ENCODE results near the gene SBNO1.
A peak's percentile ranks its signal among the peaks of the same experiment; 100 is the strongest.
"Not testable (repeated sequence)": the region's sequence is repeated elsewhere in the genome, so short reads cannot be mapped to it uniquely, and the experiment has no call there.

SBNO1 gene
- 133 to 147 reads per million in 2 donors for total RNA-seq

DNA sequence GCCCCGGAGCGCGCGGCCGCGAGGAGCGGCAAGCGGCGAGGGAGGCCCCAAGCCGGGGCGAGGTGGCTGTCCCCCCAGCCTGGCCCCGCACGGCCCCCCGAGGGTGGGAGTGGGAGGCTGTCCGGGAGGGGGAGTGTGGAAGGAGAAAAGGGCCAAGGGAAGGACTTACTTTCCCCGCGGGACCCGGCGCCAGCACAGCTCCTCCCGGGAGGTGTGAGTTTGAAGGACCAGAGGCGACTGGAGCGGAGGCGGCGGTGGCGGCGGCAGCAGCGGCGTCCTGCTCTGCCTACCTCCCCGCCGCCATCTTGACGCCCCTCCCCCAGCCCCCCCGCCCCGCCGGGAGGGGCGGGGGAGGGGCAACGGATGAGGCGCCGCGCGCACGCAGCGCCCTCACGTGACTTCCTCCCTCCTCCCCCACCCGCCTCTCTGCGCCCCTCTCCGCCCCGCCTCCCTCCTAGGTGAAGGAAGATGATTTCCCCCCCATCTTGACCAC is at the start of gene SBNO1:
Gene SBNO1 (minus strand): TSS at position 316 of the 493 bp plus-strand sequence. CDS start 14,406 bp downstream, outside the sequence.
- DNase-seq, result peak; percentile 81 to 94 (median 89)

DNA sequence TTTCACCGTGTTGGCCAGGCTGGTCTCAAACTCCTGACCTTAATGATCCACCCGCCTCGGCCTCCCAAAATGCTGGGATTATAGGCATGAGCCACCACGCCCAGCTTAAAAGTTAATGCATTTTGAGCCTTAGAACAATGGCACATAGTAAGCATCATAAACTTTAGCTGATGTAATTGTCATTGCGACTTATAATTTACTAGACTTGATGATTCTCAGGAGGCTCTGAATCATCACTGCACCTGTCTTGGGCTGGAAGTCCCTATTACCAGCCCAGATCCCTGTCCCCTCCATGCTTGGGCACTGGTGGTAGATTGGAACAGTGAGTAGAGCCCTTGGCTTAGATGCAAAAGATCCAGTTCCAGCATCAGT is 45.4 kb upstream of the SBNO1 start:
- DNase-seq, result no peak

DNA sequence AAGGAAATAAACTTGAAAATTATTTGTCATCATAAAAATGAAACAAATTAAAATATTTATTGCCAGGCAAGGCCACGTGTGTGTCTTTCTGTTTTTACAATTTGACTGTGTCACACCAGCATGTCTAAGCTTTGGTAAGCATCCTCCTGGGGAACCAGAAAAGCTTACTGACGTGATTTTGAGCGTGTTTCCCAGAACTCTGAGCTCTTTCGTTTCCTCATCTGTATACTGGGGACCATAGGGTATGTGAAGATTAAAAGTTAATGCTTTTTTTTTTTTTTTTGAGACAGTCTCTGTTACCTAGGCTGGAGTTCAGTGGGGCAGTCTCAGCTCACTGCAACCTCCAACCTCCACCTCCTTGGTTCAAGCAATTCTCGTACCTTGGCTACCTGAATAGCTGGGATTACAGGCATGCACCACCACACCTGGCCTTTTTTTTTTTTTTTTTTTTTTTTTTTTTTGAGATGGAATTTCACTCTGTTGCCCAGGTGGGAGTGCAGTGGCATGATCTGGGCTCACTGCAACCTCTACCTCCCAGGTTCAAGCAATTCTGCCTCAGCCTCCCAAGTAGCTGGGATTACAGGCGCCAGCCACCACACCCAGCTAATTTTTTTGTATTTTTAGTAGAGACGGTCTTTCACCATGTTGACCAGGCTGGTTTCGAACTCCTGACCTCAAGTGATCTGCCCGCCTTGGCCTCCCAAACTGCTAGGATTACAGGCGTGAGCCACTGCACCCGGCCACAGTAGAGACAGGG is 44.8 kb upstream of the SBNO1 start:
- not testable (repeated sequence) for DNase-seq

DNA sequence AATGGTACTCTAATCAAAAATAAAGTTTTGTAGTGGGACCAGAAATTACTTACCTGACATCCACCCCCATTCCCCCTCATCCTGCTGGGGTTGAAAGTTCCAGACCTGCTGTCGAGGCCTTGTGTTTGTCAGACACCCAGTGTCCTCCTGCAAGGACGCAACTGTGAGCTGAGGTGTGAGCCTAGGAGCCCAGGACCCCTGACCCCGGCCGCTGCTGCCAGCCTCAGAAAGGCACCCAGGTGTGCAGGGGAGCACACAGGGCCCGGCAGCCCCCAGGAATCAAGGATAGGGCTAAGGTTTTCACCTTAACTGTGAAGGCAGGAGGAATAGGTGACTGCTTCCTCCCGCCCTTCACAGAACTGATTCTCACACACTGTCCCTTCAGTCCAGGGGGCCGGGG is 44.0 kb upstream of the SBNO1 start:
- not testable (repeated sequence) for DNase-seq

DNA sequence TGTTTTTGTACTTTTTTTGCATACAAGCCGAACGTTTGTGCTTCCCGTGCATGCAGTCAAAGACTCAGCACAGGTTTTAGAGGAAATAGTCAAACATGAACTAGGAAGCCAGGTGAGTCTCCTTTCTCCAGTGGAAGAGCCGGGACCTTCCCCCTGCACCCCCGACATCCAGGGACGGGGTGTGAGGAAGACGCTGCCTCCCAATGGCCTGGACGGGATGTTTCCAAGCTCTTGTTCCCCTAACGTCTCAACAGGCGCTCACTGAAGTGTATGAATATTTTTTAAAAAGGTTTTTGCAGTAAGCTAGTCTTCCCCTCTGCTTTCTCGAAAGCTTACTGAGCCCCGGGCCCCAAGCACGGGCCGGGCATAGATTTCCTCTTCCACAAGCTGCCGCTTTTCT is 43.3 kb upstream of the SBNO1 start:
- DNase-seq, result not testable (repeated sequence)

DNA sequence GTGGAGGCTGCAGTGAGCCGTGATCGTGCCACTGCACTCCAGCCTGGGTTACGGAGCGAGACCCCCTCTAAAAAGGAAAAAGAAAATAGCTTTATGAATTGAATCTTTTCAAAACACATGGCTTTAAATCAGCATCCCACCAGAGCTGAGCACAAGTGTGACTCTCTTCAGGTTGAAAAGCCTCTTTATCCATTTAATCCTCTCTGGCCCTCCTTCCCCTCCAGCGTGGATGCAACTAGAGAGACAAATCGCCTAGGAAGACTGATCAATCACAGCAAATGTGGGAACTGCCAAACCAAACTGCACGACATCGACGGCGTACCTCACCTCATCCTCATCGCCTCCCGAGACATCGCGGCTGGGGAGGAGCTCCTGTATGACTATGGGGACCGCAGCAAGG is 42.6 kb upstream of the SBNO1 start:
- DNase-seq, result not testable (repeated sequence)

DNA sequence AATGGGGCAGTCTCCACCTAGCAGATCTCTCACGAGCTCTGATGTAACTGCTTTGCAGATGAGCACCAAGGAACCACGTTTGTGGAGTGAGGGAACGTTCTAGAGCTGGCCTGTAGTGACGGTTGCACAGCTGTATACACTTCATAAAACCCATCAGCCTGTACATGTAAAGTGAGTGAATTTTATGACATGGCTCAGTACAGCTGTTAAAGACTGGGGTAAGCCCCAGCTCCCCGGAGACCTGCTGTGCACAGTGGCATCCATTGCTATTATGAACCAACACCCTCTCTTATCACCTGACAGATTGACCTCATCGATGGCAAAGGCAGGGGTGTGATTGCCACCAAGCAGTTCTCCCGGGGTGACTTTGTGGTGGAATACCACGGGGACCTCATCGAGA is 39.9 kb upstream of the SBNO1 start:
- no peak for DNase-seq

DNA sequence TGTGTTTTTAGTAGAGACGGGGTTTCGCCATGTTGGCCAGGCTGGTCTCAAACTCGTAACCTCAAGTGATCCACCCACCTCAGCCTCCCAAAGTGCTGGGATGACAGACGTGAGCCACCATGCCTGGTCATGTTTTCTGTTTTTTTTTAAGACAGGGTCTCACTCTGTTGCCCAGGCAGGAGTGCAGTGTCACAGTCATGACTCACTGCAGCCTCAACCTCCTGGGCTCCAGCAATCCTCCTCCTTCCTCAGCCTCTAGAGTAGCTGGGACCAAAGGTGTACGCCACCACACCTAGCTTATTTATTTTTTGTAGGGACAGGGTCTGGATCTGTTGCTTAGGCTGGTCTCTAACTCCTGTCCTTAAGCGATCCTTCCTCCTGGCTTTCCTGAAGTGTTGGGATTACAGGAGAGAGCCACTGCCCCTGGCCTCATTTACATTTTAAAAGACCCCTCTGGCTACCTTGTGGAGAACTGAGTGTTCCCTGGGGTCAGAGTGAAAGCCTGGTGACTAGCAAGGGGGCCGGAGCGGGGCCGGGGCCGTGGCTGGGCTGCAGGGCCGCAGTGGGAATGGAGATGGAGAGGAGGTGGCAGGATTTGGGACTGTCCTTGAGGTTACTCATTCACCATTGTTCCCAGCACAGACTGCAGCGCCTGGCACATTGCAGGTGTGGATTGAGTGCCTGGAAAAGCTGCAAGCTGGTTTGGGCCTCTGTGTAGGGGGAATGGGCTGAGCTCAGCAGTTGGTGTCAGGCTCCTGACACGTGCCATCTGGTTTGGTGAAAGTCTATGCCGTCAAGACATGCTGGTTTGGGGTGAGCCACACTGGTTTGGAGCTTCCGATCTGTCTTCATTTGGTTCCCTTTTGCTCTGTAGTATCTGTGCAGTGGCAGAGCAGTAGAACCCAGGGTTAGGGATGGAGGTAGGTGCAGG is 37.4 kb upstream of the SBNO1 start:
- no peak for DNase-seq

DNA sequence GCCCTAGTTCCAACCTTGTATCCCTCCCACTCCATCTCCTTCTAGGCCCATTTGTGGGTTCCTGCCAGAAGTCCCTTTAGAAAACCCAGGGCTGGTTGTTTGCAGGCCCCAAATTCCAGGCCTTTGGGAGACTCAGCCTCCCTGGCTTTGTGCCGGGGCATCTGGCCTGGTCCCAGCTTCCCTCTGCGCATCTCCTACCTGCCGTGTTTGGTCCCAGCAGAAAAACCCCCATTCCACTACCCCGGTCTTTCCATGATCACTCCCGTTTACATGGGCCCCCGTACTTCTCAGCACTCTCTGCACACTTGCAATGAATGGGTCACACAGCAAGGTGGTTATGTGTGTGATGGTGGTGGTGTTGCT is 34.6 kb upstream of the SBNO1 start:
- no peak for DNase-seq

DNA sequence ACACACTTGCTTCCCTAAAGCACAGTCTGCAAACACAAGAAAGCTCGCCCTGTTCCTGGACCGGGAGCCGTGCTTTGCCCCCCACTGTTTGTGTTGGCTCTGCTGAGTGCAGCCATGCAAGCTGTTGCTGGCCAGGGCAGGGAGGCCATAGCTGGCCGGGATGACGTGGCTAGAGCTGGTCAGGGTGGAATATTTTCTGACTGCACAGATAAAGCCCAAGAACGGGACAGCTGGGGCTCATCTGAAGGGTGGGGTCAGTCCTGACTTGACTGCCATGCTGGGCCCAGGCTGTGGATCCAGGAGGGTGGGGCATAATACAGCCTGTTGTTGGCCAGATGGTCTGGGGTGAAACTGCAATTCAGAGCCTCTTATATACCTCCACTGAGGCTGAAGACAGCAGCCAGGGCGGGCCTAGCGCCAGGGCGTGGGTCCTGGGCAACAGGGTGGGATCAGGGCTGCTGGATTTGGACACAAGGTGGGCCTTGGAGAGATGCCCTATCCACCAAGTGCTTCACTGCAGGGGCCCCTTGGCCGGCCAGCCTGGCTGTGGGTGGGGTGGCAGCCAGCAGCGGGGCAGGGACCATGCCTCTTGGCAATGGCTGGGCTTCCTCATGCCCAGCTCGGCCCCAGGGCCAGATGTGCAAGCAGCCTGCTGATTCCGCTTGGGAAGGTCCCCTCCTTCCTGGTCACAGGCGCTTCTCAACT is 34.1 kb upstream of the SBNO1 start:
- DNase-seq, result no peak

DNA sequence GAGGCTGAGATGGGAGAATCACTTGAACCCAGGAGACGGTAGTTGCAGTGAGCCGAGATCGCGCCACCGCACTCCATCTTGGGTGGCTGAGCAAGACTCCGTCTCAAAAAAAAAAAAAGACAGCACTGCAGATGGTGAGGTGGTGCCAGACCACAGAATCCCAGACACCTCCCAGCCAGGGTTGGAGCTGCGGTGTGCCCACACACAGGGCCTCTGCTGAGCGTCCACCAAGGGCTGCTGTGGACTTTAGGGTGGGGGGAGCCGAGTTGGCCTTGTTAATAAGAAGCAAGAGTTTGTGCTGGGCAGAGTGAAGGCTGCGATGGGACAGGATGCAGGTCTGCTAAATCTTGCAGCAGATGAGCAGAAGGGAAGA is 33.5 kb upstream of the SBNO1 start:
- DNase-seq, result no peak

DNA sequence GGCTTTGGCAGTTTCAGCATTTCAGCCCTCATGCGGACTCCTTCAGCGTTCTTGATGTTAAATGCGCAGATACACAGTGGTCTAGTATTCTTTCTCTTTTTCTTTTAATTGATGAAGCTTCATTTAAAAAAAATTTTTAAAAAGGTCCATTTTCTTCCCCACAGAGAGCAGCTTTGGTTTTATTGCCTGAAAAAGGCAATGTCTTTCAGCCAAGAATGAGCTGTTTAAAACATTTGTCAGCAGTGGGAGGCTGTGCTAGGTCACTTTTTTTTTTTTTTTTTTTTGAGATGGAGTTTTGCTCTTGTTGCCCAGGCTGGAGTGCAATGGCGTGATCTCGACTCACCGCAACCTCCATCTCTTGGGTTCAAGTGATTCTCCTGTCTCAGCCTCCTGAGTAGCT is 32.8 kb upstream of the SBNO1 start:
- DNase-seq, result no peak

DNA sequence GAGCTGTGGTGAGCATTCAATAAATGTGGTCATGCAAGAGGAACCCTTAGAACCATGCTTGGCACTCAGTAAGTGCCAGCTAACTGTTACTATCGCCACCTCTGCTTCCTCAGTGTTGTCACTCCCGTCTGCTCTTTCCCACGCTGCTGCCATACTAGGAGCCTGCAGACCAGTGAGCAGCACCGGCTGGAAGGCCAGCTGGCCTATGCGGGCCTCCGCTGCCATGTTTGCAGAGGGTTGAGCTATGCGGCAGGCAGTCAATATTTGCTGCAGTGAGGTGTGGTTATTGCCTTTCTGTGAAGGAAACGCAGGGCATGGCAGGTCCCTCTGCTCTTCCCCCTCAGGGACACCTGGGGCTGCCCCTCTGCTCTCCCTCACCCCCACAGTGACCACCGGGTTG is 32.3 kb upstream of the SBNO1 start:
- no peak for DNase-seq

DNA sequence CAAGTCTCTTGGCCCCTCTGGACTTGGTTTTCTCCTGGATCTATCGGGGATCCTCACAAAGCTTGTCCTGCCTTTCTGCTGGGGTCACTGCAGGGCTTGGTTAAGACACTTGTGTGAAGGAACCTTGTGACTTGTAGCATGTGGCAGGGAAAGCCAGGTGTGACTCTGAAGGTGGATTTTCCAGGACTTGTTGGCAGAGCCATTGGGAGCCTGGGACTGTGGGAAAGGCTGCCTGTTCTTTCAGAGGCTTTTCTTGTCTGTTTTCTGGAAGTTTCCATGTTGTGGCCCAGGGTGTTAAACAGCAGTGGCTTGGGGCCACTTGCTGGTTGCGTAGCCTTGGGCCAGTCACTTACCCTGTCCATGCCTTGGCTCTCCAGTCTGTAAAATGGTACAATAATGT is 31.9 kb upstream of the SBNO1 start:
- no peak for DNase-seq

DNA sequence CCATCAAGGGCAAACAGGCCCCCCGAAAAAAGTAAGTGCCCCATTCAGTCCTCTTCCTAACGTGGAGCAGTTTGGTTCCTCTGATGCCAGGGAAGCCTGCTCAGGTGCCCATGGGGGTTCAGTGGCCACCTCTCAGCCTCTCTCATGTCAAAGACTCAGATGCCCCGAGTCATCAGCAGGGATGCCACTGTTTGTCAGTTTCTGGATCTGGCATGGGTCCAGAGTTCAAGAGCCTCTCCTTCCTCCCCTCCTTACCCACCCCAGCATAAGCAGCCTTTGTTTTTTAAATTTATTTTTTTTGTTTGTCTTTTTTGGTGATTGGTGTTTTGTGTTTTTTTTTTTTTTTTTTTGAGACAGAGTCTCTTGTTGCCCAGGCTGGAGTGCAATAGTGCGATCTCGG is 30.6 kb upstream of the SBNO1 start:
- no peak for DNase-seq

DNA sequence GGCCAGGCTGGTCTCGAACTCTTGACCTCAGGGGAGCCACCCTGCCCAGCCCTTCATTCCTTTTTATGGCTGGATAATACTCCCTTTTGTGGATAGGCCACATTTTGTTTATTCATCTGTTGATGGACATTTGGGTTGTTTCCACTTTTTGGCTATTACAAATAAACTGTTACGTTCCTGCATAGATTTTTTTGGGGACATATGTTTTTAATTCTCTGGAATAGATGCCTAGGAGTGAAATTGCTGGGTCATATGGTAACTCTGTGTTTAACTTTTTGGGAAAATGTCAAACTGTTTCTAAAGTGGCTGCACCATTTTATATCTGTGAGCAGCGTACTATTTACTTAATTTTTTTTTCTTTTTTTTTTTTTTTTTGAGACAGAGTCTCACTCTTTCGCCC is 29.1 kb upstream of the SBNO1 start:
- DNase-seq, result no peak

DNA sequence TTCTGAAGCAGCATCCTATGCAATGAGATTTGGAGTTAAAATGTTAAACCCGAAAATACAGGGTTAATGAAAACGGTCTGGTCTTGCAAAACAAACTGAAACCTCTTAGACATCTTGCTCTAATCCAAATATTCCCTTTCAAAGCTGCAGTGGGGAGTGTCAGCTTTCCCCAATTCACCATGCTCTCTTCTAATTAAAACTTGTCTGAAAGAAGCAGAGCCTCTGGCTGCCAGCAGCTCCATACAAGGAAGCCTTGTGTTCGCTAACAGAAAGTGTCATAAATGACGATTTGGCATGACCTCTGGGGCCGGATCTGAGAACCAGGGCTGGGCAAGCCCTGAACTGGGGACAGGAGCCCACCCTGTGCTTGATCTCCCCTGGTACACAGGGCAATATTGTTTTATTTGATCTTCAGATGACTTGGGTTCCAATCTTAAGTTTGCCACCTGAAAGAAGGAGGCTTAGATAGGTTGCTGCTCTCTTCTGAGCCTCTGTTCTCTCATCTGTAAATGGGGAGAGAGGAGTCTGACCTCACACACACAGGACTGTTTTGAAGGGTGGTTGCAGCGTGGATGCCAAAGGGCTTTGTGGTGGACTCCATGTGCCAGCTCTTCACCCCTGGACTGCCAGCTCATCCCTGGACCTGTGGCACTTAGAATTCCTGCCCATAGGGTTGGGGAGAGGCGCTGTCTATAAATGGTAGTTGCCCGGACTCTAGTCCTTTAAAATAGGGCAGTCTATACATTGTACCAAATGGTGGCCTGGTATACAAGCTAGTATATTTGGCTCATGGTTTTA is 27.1 kb upstream of the SBNO1 start:
- no peak for DNase-seq

DNA sequence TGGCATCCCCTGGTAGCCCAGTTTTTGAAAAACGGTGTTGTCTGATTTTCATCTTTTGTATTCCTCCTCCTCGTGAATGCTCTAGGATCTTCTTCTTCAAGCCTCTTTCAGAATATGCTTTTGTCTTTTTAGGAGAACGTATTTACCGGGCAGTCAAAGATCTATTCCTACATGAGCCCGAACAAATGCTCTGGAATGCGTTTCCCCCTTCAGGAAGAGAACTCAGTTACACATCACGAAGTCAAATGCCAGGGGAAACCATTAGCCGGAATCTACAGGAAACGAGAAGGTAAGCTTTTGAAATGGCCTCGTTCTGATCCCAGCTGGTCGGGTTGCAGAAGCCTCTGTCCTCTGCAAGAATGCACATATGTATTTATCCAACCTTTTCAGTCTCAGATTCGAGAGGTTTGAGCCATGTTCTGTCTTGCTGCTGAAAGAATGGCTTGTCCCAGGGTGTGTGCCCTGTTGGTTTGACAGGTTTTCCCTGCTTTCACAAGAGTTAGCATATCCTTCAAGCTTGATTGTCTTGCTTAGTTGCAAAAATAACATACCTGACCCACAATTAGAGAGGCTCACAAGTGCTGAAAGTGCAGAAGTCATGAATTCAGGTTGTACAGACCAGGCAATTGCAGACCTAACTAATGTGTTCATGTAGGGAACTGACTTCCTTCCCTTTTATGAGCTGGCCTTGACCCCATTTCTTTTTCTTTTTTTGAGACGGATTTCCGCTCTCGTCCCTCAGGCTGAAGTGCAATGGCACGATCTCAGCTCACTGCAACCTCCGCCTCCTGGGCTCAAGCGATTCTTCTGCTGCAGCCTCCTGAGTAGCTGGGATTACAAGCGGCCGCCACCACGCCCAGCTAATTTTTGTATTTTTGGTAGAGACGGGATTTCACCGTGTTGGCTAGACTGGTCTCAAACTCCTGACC is 26.1 kb upstream of the SBNO1 start:
- peak in 1 of 5 experiments; percentile 28 for DNase-seq

DNA sequence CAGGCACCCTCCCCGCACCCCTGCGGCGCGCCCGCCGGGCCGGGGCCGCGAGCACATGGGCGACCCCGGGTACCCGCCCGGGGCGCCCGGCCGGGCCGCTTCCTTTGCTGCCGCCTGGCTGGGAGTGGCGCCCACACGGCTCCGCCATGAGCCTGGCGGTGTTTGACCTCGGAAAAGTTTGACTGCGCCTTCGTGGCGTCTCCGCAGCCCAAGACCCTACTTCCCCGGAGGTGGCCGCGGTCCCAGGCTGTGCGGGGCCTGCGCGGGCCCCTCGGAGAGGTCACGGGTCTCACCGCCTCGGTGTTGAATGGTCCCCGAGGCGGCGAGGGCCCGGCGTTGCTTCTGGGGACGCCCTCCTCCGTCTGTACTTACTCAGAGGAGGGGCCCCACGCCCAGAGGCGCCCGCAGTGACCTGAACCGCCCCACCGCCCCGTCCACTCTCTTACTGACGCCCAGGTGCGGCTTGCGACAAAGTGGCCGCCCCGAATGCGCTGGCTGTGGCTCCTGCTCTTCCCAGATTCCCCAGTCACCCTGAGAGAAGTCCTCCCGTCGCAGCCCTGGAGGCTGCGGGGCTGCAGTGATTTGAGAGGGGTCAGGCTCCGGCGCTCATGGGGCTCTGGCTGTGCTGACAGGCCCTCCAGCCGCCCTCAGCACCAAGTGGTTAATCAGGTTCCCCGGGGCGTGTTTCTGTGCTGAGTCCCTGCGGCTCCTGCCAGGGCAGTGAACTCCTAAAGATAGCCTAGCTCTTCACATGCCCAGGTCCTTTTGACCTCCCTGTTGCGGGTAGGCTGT is 25.1 kb upstream of the SBNO1 start:
- DNase-seq, result peak in 1 of 5 experiments; percentile 37

DNA sequence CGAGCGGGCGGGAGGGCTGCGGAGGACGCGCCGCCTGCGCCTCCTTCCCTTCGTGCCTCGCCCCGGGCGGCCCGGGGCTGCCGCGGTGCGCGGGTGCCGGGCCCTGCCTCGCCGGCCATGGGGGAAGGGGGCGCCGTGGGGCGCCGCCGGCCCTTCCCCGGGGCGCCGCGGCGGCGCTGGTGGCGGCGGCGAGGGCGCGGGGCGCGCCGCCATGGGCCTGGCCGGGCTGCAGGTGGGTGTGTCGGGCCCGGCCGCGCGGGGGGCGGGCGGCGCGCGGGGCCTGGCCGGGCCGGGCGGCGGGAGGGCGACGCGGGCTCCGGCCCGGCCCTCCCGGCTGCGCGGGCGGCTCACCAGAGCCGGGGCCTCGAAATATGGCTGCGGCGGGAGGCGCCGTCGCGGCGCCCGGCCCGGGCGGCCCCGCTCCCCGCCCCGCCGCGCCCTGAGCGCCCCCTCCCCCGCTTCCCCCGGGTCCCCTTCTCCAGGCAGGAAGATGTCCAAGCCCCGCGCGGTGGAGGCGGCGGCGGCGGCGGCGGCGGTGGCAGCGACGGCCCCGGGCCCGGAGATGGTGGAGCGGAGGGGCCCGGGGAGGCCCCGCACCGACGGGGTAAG is 24.4 kb upstream of the SBNO1 start:
- DNase-seq, result peak in 1 of 5 experiments; percentile 6
